Panc1 (cell line): ENCODE measurements around the gene ANKRD65. TPM values are rescaled to one million over a fixed set of nuclear protein-coding genes. Genes with fewer than 3 reads are reported as not detected.
"Not testable (repeated sequence)": the region's sequence is repeated elsewhere in the genome, so short reads cannot be mapped to it uniquely, and the experiment has no call there.

Source experiments
- ATAC-seq: fragments of 200-7000 bp; cut with Tn5 transposase; 2 replicates; pipeline ENCODE4 v1.9.1; 2020; ENCODE audit warnings: mild to moderate bottlenecking, moderate library complexity
- BruUV-seq: library from RNA; stranded (reverse); fragments of 400-500 nt; replicated peaks from 2 replicates; lab custom pipeline; 2021; lab: Mats Ljungman, UMichigan
- CTCF ChIA-PET: fragments of 300-600 bp; sonication (Branson Sonifier 250); formaldehyde crosslinking; loops from one replicate; lab custom pipeline; 2022; ENCODE audit warnings: antibody characterized with exemption; lab: Charles Lee
- POLR2A ChIA-PET: fragments of 300-600 bp; sonication (Branson Sonifier 250); formaldehyde crosslinking; loops from one replicate; lab custom pipeline; 2022; ENCODE audit warnings: antibody characterized with exemption; lab: Charles Lee
- DNase-seq: peaks from one replicate; pipeline ENCODE4 v3.0.0-alpha.2; 2010; ENCODE audit warnings: low read depth, low spot score
- H3K27ac ChIP-seq: 2 replicates; pipeline ENCODE4 v1.5.1; 2011; ENCODE audit warnings: mild to moderate bottlenecking, low read length, inconsistent platforms
- H3K27me3 ChIP-seq: fragments of 200-500 bp; sonication (Bioruptor generic); 2 replicates; pipeline ENCODE4 v1.6.0; 2014; ENCODE audit warnings: low read length, inconsistent platforms; ENCODE audit not compliant: control insufficient read depth, insufficient read depth
- H3K36me3 ChIP-seq: fragments of 200-500 bp; sonication (Bioruptor generic); 2 replicates; pipeline ENCODE4 v1.5.1; 2014; ENCODE audit warnings: inconsistent platforms, mild to moderate bottlenecking, low read length, moderate library complexity; ENCODE audit not compliant: control insufficient read depth, insufficient read depth
- H3K4me1 ChIP-seq: 2 replicates; pipeline ENCODE4 v1.5.1; 2011; ENCODE audit warnings: inconsistent platforms, mild to moderate bottlenecking, low read length, moderate library complexity; ENCODE audit not compliant: control insufficient read depth, insufficient read depth
- H3K4me3 ChIP-seq, 2 experiments: 2 replicates each; pipeline ENCODE4 v1.5.1; 2011 to 2012; ENCODE audit warnings: low read depth in 2 of 2, low read length in 2 of 2, mild to moderate bottlenecking in 2 of 2, inconsistent platforms in 1 of 2, moderate library complexity in 1 of 2
- H3K9me3 ChIP-seq: fragments of 200-500 bp; sonication (Bioruptor generic); 2 replicates; pipeline ENCODE4 v1.5.1; 2014; ENCODE audit warnings: low read depth, mild to moderate bottlenecking, inconsistent platforms, low read length, moderate library complexity; ENCODE audit not compliant: control insufficient read depth, insufficient read depth
- POLR2AphosphoS5 ChIP-seq: IDR thresholded peaks from 2 replicates; pipeline ENCODE4 v1.6.1; 2012; ENCODE audit warnings: mild to moderate bottlenecking, low read depth, low read length, moderate library complexity
- SIN3A ChIP-seq: IDR thresholded peaks from 2 replicates; pipeline ENCODE4 v1.6.1; 2012; ENCODE audit warnings: low read depth, mild to moderate bottlenecking, low read length, moderate library complexity, borderline replicate concordance; ENCODE audit not compliant: insufficient read depth
- TCF7L2 ChIP-seq: IDR thresholded peaks from 2 replicates; pipeline ENCODE4 v1.6.1; 2011; ENCODE audit warnings: mild to moderate bottlenecking, low read depth, low read length, inconsistent platforms
- in situ Hi-C: cut with HindIII; loops from 2 replicates; pipeline ENCODE4 v1.10.0; 2016; ENCODE audit warnings: low sequenced_read_pairs, low pct_unique_long_range_greater_than_20kb
- intact Hi-C: fragments of 100-400 bp; cut with micrococcal nuclease; formaldehyde crosslinking; loops from one replicate; pipeline ENCODE4 v1.10.0; 2022; ENCODE audit not compliant: unreplicated experiment
- total RNA-seq: library from RNA; stranded (reverse); gene quantifications from one replicate; pipeline ENCODE4 v1.2.1, GENCODE V29; 2021; ENCODE audit not compliant: unreplicated experiment
- TF ChIP-seq, protein P1 (sequence below): fragments of 450-650 bp; IDR thresholded peaks from 2 replicates; pipeline ENCODE4 v1.5.1; 2017; ENCODE audit warnings: mild to moderate bottlenecking
- TF ChIP-seq, protein P2 (sequence below), 2 experiments: IDR thresholded peaks; 2 replicates each; pipeline ENCODE4 v1.6.1; 2011 to 2012; ENCODE audit warnings: low read depth in 2 of 2, control low read depth in 1 of 2, low read length in 1 of 2, mild to moderate bottlenecking in 1 of 2, moderate library complexity in 1 of 2; ENCODE audit not compliant: insufficient read depth in 1 of 2

Gene ANKRD65
- total RNA-seq, 1 experiment from 2014 or later, result 1.9 TPM

DNA sequence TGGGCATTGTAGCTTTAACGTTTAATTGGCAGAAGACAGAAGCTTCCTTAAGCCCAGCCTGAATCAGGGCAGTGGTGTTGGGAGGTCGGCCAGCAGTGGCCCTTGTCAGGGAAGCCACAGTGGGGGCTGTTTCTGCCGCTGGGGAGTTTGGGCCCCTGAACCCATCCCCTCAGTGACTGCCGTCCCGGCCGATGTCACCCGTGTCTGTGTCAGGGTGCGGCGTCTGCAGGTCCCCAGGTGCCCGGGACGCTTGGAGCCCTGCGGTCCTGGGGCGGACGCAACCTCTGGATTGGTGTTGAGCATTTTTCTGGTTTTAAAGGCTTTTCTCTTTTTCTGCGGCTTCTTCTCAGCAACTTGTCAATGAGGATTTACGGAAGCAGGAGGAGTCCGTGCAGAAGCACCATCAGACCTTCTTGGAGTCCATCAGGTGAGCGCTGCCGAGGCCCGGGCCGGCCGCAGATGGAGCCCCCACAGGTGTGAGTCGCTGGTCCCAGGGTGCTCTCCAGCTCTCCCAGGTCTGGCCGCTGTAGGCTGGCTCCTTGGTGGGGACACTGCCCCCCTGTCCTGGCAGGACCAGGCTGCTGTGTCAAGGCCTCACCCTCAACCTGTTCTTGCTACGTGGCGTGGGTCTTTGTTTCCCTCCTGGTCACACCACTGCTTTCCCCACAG, 30.8 kb upstream of the ANKRD65 start:
- intact Hi-C loops, result no loop called here
- no peaks in the 10 kb centered on the region for H3K9me3 ChIP-seq
- TF ChIP-seq, protein P1, sequence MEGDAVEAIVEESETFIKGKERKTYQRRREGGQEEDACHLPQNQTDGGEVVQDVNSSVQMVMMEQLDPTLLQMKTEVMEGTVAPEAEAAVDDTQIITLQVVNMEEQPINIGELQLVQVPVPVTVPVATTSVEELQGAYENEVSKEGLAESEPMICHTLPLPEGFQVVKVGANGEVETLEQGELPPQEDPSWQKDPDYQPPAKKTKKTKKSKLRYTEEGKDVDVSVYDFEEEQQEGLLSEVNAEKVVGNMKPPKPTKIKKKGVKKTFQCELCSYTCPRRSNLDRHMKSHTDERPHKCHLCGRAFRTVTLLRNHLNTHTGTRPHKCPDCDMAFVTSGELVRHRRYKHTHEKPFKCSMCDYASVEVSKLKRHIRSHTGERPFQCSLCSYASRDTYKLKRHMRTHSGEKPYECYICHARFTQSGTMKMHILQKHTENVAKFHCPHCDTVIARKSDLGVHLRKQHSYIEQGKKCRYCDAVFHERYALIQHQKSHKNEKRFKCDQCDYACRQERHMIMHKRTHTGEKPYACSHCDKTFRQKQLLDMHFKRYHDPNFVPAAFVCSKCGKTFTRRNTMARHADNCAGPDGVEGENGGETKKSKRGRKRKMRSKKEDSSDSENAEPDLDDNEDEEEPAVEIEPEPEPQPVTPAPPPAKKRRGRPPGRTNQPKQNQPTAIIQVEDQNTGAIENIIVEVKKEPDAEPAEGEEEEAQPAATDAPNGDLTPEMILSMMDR, result no peak
- TF ChIP-seq, protein P2, sequence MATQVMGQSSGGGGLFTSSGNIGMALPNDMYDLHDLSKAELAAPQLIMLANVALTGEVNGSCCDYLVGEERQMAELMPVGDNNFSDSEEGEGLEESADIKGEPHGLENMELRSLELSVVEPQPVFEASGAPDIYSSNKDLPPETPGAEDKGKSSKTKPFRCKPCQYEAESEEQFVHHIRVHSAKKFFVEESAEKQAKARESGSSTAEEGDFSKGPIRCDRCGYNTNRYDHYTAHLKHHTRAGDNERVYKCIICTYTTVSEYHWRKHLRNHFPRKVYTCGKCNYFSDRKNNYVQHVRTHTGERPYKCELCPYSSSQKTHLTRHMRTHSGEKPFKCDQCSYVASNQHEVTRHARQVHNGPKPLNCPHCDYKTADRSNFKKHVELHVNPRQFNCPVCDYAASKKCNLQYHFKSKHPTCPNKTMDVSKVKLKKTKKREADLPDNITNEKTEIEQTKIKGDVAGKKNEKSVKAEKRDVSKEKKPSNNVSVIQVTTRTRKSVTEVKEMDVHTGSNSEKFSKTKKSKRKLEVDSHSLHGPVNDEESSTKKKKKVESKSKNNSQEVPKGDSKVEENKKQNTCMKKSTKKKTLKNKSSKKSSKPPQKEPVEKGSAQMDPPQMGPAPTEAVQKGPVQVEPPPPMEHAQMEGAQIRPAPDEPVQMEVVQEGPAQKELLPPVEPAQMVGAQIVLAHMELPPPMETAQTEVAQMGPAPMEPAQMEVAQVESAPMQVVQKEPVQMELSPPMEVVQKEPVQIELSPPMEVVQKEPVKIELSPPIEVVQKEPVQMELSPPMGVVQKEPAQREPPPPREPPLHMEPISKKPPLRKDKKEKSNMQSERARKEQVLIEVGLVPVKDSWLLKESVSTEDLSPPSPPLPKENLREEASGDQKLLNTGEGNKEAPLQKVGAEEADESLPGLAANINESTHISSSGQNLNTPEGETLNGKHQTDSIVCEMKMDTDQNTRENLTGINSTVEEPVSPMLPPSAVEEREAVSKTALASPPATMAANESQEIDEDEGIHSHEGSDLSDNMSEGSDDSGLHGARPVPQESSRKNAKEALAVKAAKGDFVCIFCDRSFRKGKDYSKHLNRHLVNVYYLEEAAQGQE (IDR thresholded peaks at IDR 0.05; ENCODE audit: insufficient read depth in 1 of 2, low read depth in 2 of 2, low read length in 1 of 2), result no peak
- TF ChIP-seq SIN3A (no peak), POLR2AphosphoS5 (no peak), TCF7L2 (no peak)
- ATAC-seq (no peak), DNase-seq (no peak)
- H3K4me3 ChIP-seq, result no peak overlapping the region
- in situ Hi-C loops, result no loop called here
- CTCF ChIA-PET, result no interaction called here
- H3K36me3 ChIP-seq, result no peaks in the 10 kb centered on the region
- no peak overlapping the region for H3K27ac ChIP-seq
- BruUV-seq, result no TSS peak
- H3K27me3 ChIP-seq, result no peaks in the 10 kb centered on the region
- no peaks in the 10 kb centered on the region for H3K4me1 ChIP-seq
- POLR2A ChIA-PET, result no interaction called here

DNA sequence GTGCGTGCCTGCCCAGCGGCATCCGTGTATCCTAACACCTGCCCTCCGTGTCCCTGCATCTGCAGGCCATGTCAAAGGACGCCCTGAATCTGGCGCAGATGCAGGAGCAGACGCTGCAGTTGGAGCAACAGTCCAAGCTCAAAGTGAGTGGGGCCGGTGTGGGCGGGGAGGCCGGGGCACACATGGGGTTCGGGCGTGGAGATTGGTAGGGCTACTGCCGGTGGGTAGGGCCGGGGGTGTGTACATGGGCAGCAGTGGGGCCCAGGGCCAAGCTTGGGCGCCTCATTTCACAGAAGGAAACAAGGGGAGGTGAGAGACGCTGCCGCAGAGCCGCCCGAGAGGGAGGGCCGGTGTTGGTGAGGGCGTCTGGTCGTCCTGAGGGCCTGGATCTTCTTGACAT, 29.5 kb upstream of the ANKRD65 start:
- H3K27me3 ChIP-seq, H3K4me3 ChIP-seq, ATAC-seq, CTCF ChIA-PET, H3K27ac ChIP-seq, intact Hi-C loops, DNase-seq, H3K4me1 ChIP-seq, H3K9me3 ChIP-seq, H3K36me3 ChIP-seq, in situ Hi-C loops, BruUV-seq: not testable (repeated sequence)
- POLR2A ChIA-PET, result interaction anchor here (0.9 kb wide), 1 partner anchor 305 kb away, joined by 4 read pairs; no protein-coding TSS in a partner anchor

DNA sequence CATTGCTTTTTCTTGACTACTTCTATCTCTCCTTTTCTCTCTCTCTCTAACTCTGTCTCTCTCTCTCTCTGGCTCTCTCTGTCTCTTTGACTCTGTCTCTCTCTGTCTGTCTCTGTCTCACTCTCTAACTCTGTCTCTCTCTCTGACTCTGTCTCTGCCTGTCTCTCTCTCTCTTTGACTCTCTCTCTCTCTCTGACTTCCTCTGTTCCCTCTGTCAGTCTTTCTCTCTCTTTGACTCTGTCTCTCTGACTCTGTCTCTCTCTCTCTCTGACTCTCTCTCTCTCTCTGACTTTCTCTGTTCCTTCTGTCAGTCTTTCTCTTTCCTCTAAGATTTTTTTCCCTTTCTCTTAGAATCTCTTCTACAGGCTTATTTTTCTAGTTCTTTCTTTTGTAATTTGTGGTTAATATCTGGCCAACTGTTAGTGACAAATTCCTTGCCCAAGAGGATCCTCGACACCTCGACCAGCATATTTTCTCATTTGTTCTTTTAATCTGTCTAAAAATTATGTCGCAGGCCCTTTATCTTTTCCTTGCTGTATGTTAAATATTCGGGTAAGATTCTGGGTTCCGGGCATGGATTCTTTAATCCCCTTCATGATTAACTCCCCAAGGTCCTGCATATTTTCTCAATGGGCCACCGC, 28.1 kb upstream of the ANKRD65 start, which contains the start of gene ATAD3C:
Gene ATAD3C (plus strand): TSS at position 591 of the 641 bp plus-strand sequence. CDS start 995 bp downstream, outside the sequence.
- in situ Hi-C loops, result no loop called here
- BruUV-seq, result no TSS peak

More for the DNA sequence above, 28.1 kb upstream of the ANKRD65 start, which contains the start of gene ATAD3C:
- no peak within 1 kb of the TSS for H3K4me3 ChIP-seq
- TF ChIP-seq POLR2AphosphoS5 (no peak), TCF7L2 (no peak), SIN3A (no peak)
- TF ChIP-seq, protein P1, result no peak
- TF ChIP-seq, protein P2 (IDR thresholded peaks at IDR 0.05; ENCODE audit: insufficient read depth in 1 of 2, low read depth in 2 of 2, low read length in 1 of 2), result no peak
- no peaks in the 10 kb centered on the region for H3K36me3 ChIP-seq
- no peak within 1 kb of the TSS for H3K27ac ChIP-seq
- ChIA-PET POLR2A (no interaction called here), CTCF (no interaction called here)
- no peaks in the 10 kb centered on the region for H3K27me3 ChIP-seq
- ATAC-seq (no peak), DNase-seq (no peak)
- H3K9me3 ChIP-seq, result no peaks in the 10 kb centered on the region
- intact Hi-C loops, result no loop called here
- H3K4me1 ChIP-seq, result no peaks in the 10 kb centered on the region
